CD4-positive, alpha-beta T cell treated with Interleukin-6 at 100 ng/mL for 8 hours (primary cell): ENCODE results near the gene ZNF648.
"Not testable (repeated sequence)": the region's sequence is repeated elsewhere in the genome, so short reads cannot be mapped to it uniquely, and the experiment has no call there.

Source experiments
- DNase-seq: peaks from one replicate; pipeline ENCODE4 v3.0.0-alpha.2; 2020; ENCODE audit warnings: mixed read lengths, low spot score

Gene ZNF648

DNA sequence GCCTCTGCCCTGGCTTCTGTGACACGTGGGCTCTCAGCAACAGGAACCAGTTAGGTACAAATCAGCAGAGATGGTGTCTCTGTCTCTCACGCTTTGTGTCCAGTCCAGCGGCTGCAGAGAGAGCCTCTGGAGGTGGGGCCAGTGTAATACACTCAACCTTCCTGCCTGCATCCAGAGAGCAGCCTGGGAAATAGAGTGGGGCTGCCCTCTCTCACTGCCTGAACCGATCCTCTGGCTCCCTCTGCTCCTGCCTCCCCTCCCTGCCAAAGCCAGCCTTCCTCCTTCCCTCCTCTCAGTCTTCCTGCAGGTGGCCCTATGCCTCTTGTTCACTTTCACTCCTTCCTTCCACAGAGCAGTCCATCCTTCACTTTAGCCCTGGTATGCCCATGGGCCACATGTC lies at the start of gene ZNF648:
TSS of gene ZNF648 (minus strand) at position 119 of the 400 bp plus-strand sequence. CDS start 3,702 bp downstream, outside the sequence.
- DNase-seq = no peak

GRCh38 chr1:182110635-182111034 lies 49.1 kb upstream of the ZNF648 start:
- no peak for DNase-seq

DNA sequence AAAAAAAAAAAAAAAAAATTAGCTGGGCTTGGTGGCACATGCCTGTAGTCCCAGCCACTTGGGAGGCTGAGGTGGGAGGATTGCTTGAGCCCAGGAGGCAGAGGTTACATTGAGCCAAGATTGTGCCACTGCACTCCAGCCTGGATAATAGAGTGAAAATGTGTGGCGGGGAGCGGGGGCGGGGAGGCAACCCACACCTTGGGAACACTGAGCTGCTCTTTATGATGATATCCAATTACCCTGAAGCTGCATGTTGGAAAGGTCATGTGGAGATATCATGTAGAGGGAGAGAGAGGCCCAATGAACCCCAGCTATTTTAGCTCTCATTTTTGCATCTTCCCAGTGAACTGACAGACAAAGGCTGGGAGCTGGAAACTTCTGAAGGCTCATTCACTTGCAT lies 48.3 kb upstream of the ZNF648 start:
- DNase-seq = no peak

- no peak for DNase-seq
Measured at GRCh38 chr1:182107209-182107608, 45.7 kb upstream of the ZNF648 start.

DNA sequence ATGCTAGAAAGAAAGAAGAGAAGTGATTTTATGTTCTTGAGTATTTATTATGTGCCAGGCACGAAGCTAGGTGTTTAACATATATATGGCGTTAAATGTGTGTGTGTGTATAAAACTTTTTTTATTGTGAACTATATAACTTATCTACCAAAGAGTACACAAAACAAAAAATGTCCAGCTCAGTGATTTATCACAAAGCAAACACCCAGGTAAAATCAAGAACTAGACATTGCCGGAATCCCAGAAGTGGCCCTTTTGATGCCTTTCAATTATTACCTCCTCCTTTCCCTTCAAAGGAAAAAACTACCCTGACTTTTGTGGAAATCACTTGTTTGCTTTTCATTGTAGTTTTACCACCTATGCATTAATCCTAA lies 40.5 kb upstream of the ZNF648 start:
- DNase-seq = no peak

DNA sequence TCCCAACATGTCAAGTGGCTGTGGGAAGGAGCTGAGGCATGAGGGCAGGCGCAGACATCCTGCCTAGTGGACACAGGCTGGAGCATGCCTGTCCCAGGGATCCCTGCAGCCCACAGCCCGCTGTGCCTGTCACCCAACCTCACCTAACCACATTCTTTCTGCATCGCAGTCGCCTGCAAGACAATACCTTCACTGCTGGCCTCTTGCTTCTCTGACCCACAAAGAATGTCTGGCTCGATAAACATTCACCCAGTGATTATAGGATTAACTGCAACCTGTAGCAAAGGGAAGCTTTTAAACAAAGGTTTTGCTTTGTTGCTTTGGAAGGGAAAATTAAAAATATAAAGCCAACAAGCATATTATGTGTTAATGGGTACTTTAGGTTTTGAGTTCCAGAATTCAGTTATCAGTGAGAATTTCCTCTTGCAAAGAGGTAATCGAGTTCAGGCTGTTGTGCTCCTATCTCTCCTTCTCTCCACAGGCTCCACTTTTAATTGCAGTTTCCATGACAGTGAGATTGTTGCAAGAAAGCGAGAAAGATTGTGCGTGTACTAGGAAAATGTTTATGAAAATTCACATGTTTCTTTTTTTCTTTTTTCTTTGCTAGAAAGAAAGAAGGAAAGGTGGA lies 40.0 kb upstream of the ZNF648 start:
- no peak for DNase-seq

GRCh38 chr1:182098301-182098700 lies 36.8 kb upstream of the ZNF648 start:
- DNase-seq = no peak

GRCh38 chr1:182095946-182096345 lies 34.4 kb upstream of the ZNF648 start:
- no peak for DNase-seq

- DNase-seq = not testable (repeated sequence)
Measured at GRCh38 chr1:182094514-182095005, 33.0 kb upstream of the ZNF648 start.

- no peak for DNase-seq
Measured at GRCh38 chr1:182093781-182094180, 32.3 kb upstream of the ZNF648 start.

- DNase-seq = no peak
Measured at GRCh38 chr1:182092336-182092735, 30.8 kb upstream of the ZNF648 start.

DNA sequence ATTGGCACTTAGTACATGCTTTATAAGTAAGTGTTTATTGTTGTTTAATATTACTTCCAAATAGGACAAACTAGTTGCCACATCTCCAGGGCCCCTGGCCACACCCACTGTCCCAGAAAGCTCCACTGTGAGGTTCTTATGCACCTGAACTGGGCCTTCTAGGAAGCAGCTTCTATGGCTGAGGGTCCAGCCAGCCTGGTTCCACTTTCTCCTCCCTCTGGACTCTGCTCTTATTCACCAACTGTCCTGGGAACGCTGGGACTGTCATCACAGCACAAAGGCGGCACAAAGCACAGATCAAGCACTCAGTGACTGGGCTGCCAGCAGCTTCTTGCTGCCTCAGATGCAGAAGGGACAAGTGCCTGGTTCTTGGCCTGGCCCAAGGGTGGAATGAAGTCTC lies 29.6 kb upstream of the ZNF648 start:
- no peak for DNase-seq

DNA sequence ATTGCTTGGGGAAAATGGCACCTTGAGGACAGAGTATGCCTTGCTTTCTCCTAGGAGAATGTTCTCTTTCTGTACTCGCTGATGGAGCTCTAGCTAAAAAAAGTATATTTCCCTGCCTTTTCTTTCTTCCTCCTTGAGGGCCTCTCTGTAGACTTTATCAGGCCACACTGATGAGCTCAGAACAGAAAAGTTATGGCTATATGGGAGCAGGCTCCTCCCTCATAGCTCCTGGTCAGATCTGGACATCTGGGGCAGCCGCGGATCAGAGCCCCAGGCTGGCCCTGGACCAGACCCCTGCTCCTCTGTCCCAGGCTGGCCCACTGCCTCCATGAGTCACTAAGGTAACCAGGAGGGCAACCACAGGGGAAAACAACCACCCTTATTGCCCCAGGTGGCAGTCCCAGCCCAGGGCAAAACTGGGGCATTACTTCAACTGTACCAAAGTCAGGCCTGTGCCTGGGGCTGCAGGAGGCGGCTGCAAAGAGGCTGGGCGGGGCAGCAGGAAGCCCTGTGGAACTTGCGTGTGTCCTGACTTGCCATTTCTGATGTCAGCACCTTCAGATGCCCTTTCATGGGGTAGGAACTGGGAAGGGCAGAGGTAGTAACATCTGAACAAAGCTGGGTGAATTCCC lies 26.3 kb upstream of the ZNF648 start:
- peak; percentile 36 for DNase-seq

DNA sequence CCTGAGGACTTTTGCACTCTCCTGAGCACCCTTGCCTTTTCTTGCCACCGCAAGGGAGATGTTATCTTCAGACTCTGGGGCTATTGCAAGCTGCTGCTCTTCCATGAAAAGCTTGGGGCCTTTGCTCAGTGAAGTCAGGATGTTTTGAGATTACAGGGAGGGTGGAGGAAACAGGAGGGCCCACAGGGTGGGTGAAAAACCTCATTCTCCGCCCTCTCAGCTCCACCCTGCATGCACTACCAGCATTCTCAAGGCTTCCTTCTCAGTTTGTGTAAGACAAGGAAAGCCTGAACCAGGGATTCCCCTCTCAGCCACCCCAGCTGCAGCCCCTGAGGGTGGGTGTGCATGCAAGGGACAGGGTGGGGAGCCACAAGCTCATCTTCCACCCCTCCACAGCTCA lies 25.8 kb upstream of the ZNF648 start:
- peak; percentile 41 for DNase-seq

GRCh38 chr1:182086620-182087019 lies 25.1 kb upstream of the ZNF648 start:
- DNase-seq = no peak

GRCh38 chr1:182086136-182086535 lies 24.6 kb upstream of the ZNF648 start:
- no peak for DNase-seq

DNA sequence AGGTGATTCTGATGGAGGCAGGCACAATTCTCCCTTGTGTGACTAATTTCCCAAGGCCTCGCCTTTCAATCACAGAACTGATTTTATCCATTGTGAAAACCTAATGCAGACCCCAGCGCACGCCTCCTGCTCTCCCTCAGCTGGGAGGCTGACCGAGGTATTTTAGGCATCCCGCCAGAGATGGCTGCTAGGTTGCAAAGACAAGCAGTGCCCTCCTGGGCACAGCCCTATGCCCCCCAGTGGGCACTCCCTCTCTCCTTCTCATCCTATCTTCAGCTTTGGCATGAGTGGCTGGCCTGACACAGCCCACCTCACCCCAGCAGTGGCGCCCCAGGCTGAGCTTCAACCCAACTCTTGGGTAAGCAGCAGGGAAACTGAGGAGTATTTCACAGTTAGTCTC lies 24.2 kb upstream of the ZNF648 start:
- no peak for DNase-seq

- peak; percentile 79 for DNase-seq
Measured at GRCh38 chr1:182084487-182085316, 23.2 kb upstream of the ZNF648 start.

- DNase-seq = no peak
Measured at GRCh38 chr1:182083851-182084486, 22.5 kb upstream of the ZNF648 start.

DNA sequence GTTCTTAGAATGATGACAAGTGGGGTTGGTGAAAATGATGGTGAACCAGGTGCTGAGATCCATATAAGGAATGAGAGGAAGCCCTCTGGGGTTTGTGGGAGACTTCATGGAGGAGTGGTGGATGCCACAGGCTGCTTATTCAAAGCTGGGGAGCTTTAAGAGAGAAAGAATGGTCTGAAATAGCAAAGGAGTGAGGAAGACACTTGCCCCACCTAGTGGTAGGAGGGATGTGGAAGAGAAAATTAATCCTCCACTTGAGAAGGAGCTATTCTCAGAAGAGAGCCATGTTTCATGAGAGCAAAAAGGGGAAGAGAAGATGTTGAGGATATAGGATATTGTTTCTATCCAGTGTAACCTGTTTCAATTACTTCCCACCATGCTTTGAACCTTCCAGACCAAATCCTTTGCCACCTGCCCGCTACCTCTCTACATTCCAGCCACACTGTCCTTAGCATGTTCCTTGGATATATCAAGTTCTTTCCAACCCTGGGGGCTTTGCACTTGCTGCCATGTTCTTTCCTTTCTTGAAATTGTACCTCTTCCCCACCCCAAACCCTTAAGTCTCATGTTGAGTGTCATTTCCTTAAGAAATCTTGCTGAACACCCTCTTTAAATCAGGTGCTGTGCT lies 19.6 kb upstream of the ZNF648 start:
- DNase-seq = peak; percentile 30

- no peak for DNase-seq
Measured at GRCh38 chr1:182080040-182080439, 18.5 kb upstream of the ZNF648 start.

- no peak for DNase-seq
Measured at GRCh38 chr1:182071924-182072323, 10.4 kb upstream of the ZNF648 start.
